ENCODE data around the gene SH3TC1. TPM values are rescaled to one million over a fixed set of nuclear protein-coding genes. Genes with fewer than 3 reads are reported as not detected.

The SH3TC1 gene
- total RNA-seq, 1 donor from 2014 or later: 8.7 TPM

DNA sequence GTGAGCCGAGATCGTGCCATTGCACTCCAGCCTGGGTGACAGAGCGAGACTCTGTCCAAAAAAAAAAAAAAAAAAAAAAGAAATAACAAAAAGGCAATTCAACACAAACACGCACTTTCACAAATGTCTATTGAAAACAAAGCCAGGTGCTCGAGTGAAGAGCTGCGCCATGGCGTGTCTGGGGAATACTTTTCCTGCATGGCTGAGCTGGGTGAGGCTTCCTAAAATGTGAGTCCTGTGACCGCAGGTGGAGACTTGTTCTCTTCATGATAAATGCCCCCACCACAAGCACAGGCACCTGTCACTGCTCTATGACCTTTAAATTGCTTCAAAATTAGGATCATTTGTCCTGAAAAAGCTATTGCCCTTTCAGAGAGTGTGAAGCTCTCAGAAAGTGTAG is 36.5 kb upstream of the SH3TC1 start:
- intact Hi-C loops (cut with micrococcal nuclease): no loop called here
- no peak for ATAC-seq
- DNase-seq: no peak

DNA sequence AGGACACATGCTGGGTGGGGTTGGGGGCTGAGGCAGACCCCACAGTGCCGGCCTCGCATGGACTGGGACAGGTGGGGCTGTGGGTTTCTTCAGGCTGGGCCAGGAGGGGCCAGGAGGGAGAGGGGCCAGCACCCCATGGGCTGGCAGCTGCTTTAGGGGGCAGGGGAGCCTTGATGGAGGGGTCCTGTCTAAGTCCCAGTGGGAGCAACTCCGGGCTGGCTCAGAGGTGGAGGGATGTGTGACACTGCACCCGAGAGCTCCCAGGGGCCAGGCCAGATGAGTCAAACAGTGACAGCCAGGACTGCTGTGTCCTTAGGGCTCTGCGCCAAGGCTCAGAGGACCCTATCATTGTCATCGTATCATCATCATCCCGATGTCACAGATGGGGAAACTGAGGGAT is 36.1 kb upstream of the SH3TC1 start:
- ATAC-seq: no peak
- DNase-seq: peak; percentile 27
- intact Hi-C loops (cut with micrococcal nuclease): no loop called here

DNA sequence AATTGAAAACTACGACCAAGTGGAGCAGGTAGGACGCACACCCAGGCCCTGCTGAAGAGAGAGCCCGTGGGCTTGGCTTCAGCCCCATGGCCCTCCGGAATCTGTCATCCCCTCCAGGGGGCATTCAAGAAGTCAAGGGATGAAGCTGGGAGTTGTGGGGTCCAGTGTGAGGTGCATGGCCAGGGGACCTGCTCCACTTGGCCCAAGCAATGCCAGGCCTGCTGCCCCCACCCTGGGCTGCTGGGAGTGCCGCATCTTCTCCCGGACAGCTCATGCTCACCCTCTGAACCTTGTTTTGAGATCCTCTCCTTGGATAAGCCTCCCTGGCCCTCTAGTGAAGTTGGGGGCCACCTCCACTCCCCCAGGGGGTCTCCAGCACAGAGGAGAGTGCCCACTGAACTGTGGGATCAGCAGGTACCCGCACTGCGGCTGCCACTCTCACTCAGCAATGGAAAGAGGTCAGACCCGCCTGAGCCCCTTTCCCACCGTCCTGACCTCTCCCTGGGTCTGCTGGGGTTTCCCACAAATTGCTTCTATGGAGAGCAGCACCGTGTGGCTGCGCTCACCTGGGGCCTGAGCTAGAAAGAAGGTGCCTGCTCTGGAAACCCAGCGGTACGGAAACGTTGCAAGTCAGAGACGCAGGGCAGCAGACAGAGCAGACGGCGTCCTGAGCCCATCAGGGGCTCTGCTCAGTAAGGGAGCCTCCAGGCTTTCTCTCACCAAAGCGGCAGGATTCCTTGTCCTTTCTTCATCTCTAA is 35.5 kb upstream of the SH3TC1 start:
- ATAC-seq (no peak), DNase-seq (peak; percentile 21)
- intact Hi-C loops (cut with micrococcal nuclease): no loop called here

DNA sequence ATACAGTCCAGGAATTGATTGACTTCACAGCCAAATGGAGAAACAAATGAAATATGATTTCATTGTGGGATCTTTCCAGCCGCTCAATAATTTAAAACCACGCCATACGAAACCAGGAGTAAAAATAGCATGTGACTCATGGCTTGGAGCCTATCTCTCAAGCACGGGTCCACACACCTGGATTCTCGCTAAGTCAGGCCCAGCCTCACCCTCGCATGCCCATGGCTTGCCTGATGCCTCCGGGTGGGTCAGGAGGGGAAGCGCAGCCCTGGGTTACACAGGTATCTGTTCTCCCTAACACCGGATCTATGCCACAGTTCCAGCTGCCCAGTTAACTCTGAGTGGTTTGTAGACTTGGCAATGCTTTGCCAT is 34.9 kb upstream of the SH3TC1 start:
- intact Hi-C loops (cut with micrococcal nuclease): no loop called here
- ATAC-seq (no peak), DNase-seq (peak; percentile 26)

DNA sequence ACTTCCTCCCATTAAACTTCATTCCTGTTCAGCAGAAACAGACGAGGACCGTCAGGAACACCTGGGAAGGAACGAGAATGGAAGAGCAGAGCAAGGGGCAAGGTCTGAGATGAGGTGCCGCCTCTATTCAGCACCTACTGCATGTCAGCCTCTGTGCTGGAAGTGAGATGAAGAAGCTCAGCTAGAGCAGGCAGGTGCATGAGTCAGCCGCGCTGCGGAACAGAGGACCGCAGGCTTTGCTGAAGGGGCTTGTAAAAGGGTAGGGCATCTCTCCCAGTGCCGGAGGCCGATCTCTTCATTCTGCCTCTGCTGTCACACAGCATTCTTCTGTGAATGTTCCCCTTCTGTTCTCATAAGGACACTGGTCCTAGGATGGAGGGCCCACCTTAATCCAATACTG is 34.4 kb upstream of the SH3TC1 start:
- ATAC-seq: no peak
- DNase-seq: no peak
- intact Hi-C loops (cut with micrococcal nuclease): no loop called here

DNA sequence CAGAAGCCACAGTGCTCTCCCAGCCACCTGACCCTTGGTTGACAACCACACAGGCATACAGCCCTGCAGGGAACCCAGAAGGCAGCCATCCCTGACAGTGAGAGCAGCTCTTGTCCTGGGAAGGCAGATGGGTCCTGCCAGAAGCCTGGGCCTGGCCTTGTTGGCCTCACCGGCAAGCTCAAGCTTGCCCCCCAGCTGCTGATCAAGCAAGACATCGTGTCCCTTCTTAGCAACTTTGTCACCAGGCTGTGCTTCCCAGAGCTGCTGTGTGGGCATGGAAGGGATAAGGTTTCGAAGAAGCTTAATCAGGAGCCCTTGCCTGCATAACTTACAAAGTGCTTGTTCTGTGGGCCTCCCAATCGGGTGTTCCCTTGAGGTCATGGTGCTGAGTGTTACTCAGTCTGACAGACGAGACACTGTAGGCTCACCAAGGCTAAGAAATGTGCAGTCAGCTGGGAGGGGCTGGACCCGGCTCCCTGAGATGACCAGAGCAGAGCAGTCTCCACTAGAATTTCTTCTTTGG is 33.7 kb upstream of the SH3TC1 start:
- DNase-seq (no peak), ATAC-seq (peak; percentile 50)
- intact Hi-C loops (cut with micrococcal nuclease): no loop called here

DNA sequence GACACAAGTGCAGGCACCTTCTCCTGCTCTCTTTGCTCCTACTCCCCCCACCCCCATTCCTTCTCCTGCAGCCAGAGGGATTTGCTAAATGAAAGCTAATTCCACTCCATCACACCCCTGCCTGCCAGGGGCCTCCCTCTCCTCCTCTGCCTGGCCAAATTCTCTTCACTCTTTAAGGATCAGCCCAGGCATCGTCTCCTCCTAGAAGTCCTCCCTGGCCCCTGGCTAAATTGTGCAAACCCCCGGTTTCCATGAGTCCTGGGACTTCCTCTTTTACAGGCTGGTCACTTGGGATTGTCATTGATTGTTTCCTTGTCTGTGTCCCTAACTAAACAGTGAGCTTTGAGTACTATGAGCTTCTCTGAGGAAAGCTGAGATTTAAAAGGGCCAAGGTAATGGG is 31.8 kb upstream of the SH3TC1 start:
- DNase-seq: no peak
- ATAC-seq: peak; percentile 20
- intact Hi-C loops (cut with micrococcal nuclease): no loop called here

DNA sequence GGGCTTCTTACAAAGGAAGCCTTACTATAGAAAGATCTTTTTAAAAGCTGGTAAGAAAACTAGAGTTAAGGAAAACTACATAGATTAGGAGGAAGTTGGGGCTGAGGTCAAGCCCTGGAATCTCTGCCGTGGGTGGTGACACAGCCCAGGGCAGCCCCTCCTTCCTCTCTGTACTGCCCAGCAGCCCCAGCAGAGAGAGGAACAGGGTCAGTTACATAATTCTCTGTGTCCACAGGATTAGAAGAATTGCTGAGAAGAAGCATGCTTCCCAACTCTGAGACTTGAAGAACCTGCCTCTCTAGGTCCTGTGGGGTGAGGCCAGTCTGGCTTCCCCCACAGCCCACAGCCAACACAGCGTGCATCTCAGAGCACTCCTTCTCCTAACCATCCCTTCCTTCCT is 31.3 kb upstream of the SH3TC1 start:
- ATAC-seq: peak; percentile 63
- DNase-seq: no peak
- intact Hi-C loops (cut with micrococcal nuclease): no loop called here

DNA sequence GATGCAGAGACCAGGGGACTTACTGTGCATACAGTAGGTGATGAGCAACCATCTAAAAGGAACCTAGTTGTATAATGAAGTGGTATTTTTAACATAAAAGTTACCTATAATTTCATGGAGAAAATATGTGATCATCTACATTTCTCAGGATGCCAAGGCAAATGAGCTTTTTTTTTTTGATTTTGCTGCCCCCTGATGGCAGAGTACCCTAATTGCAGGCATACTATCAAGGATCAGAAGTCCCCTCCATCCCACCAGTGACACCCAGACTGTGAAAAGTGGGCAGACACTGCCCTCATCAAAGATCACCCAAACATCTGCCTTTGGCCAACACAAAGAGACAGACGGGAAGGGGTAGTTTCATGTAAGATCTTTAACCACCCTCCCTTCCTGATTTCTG is 30.9 kb upstream of the SH3TC1 start:
- no peak for ATAC-seq
- no peak for DNase-seq
- intact Hi-C loops (cut with micrococcal nuclease): no loop called here

DNA sequence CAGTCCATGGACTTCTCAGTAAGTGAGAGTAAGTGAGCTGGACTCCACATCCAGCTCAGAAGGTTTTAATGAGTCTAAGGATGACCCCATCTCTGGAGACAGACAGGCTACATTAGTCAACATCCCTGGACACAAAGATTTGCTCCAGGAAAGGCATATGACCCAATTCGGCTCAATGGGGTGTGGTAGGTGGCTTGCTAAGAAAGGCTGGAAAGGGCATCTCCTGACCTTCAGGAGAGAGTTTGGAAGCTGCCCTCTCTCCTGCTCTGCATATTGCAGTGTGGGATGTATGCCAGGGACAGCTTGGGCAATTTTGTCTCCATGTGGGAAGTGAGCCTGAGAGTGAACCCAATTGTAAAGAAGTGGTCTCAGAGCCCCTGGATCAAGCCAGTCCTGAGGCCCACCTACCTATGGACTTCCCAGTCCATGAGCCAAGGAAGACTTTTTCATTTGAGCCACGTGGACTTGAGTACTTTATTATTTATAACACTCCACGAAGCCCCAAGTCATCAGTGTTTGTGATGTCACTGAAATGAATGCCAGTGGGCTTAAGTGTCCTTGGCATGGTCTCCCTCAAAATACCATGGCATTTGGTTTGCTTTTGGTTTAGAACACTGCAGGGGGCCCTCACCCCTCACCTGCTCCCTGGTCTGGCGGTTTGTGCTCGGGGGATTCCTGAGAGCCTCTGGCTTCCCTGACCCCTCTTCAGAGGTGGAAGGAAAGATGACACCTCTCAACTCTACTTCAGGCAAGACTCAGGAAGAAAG is 30.1 kb upstream of the SH3TC1 start:
- no peak for ATAC-seq
- intact Hi-C loops (cut with micrococcal nuclease): no loop called here
- no peak for DNase-seq

DNA sequence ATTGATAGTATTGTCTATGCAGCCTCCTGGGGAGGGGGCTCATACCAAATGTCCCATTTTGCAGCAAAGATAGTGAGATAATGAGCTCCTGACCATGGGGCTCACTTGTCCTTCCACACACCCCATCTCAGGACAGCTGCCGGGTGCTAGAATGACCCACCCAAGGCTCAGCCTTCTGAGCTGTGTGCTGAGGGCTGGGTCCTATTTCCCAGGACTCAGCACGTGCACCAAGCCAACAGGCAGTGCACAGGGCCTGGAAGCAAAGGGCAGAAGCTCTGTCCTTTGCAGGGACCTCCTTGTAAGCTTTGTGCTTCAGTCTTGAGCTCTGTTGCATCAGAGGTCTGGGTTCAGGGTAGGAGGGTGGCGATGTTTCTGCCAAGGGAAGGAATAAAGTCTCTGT is 29.3 kb upstream of the SH3TC1 start:
- DNase-seq (no peak), ATAC-seq (no peak)
- intact Hi-C loops (cut with micrococcal nuclease): loop anchor here (10.0 kb wide), 1 partner anchor 235 kb away; no protein-coding TSS in a partner anchor

DNA sequence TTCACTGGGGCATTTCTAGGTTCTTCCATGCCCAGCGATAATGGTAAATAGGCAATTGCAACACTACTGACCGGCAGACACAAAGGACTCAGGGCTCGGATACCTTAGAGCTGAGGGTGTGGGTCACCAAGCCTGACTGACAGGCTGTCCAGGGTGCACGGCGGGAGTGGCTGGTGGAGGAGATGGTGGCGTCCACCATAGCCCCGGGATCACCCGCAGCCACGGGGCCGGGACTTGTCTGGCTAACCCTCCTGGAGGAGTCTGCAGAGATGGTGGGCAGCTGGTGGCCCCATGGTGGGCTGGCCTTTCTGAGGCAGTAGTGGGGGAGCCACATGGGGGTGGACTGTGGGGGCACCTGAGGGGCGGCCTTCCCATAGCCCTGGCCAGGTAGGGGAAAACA is 28.7 kb upstream of the SH3TC1 start:
- DNase-seq (no peak), ATAC-seq (no peak)
- intact Hi-C loops (cut with micrococcal nuclease): loop anchor here (10.0 kb wide), 1 partner anchor 234 kb away; no protein-coding TSS in a partner anchor

DNA sequence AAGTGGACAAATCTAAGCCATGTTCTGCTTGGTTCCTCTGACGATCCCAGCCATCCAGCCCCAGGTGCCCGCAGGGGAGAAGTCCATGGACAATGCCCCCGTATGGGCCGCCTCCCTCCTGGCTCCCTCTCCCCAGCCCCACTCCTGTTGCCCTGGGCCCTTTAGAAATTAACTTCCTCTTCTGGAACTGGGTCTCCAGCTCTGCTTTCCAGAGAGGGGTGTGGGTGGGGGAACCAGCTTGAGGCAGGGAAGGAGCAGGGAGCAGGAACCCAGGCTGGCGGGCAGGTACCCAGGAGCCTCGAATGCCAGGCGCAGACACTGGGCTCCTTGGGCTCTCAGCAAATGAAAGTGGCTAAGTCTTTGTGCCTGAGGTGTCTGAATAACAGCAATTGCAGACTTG is 27.8 kb upstream of the SH3TC1 start:
- DNase-seq: no peak
- intact Hi-C loops (cut with micrococcal nuclease): loop anchor here (10.0 kb wide), 1 partner anchor 234 kb away; no protein-coding TSS in a partner anchor
- ATAC-seq: no peak

DNA sequence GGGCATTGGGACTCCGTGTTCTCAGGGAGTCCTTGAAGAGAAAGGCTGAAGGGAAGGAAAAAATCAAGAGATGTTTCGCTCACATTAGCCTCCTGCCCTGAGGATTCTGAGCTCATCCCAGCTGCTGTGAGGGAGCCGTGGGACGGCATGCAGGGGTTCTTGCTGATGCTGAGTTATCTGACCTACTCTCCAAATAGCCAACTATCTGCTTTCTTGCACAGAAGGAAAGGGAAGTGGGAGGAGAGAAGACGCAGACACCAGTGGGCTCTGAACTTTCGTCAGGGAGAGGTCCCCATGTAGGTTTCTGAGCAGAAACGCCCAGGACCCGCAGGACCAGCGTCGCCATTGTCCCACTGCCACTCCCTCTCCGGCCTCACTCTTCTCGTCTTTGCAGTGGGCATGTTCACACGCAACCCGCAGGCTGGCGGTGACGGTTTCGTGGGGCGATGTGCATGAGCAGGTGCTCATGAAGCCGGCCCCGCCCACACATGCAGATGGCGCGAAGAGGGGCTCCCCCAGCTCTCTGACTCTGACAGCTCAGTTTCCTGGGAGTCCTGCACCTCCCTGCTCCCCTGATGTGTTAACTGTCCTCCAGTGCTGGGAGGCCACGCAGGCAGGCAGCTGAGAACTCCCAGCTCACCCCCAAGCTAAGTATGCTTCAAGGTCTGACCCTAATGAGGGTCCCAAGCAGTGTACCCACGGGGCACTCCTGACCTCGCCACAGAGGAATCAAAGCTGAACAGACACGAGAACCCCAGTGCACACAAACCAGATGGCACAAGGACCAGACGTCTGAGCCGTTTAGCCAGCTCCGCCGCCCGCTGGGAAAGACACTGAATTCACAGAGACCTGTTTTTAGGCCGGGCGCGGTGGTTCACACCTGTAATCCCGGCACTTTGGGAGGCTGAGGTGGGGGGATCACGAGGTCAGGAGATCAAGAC is 26.8 kb upstream of the SH3TC1 start:
- DNase-seq (no peak), ATAC-seq (no peak)
- intact Hi-C loops (cut with micrococcal nuclease): loop anchor here (10.0 kb wide), 1 partner anchor 233 kb away; no protein-coding TSS in a partner anchor

DNA sequence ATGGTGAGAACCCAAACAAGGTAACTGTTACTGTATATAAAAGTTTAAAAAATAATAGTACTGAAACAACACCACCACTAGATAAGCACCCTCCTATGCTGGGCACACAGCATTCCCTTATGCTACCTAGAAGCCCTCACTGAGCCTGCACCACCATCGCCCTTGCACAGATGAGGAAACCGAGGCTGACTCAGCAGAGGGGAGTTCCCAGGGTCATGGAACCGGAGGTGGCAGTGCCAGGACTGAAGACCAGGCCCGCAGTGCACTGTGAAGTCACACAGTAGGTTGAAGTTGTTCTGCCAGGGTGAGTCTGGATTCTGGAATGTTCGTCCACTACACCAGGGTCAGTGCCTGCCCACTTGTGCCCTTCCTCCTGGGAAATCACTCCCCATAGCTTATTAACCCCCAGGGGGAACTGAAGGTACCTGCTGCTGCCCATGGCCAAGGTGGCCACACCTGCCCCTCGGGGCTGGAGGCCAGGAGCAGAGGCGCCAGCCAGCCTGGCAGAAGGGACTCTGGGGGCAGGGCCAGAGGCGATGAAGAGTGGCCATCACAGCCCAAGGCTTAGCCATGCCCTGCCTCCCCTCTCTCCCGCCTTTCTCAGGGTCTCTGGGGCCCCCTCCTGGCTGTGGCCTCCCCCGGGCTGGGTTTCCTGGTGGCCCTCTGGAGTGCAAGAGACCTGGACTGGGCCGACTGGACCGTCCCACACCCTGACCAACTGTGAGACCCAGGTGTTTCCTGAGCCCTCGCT is 25.4 kb upstream of the SH3TC1 start:
- no peak for DNase-seq
- intact Hi-C loops (cut with micrococcal nuclease): loop anchor here (10.0 kb wide), 1 partner anchor 231 kb away; no protein-coding TSS in a partner anchor
- no peak for ATAC-seq

DNA sequence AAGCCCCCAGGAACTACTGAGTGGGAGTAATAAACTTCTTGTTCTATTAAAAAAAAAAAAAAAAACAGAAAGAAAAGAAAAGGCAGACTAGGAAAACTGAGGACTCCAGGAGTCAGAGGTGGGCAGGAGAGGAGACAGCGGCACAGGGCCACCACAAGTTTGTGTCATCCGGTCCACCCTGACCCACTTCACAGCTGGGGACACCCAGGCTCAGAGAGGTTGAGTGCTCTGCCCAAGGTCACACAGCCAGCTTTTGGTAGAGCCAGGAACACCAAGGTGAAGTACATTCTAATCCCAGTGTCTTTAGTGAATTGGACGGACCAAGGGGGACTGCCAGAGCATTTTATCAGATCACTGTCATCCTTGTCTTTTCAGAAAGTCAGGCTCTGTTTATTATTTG is 24.1 kb upstream of the SH3TC1 start:
- intact Hi-C loops (cut with micrococcal nuclease): loop anchor here (10.0 kb wide), 1 partner anchor 230 kb away; no protein-coding TSS in a partner anchor
- no peak for DNase-seq
- ATAC-seq: no peak

DNA sequence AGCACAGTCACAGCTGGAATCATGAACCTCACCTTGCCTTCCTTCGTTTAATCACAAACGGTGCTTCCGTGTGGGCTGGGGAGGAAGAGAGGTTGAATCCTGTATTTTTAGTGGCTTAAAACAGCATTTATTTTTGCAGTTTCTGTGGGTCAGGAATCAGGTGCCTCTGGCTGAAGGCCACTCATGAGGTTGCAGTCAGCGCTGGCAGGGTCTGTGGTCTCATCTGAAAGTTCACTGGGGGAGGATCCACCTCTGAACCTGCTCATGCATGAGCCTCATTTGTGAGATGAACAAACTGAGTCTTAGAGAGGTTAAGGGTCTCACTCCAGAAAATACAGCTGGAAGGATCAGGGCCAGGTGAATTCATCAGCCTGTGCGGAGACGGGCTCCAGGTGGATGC is 23.4 kb upstream of the SH3TC1 start:
- no peak for ATAC-seq
- intact Hi-C loops (cut with micrococcal nuclease): loop anchor here (10.0 kb wide), 1 partner anchor 229 kb away; no protein-coding TSS in a partner anchor

More for the DNA sequence above, 23.4 kb upstream of the SH3TC1 start:
- DNase-seq: no peak
